HG03354 (cell line): ENCODE results near the gene HIBCH.
A peak's percentile ranks its signal among the peaks of the same experiment; 100 is the strongest.
"Not testable (repeated sequence)": the region's sequence is repeated elsewhere in the genome, so short reads cannot be mapped to it uniquely, and the experiment has no call there.

Experiments
- ATAC-seq: cut with Tn5 transposase; IDR thresholded peaks from one replicate; pipeline ENCODE4 v1.9.1; 2021; ENCODE audit warnings: mild to moderate bottlenecking; ENCODE audit not compliant: unreplicated experiment, poor library complexity, severe bottlenecking

HIBCH gene

DNA sequence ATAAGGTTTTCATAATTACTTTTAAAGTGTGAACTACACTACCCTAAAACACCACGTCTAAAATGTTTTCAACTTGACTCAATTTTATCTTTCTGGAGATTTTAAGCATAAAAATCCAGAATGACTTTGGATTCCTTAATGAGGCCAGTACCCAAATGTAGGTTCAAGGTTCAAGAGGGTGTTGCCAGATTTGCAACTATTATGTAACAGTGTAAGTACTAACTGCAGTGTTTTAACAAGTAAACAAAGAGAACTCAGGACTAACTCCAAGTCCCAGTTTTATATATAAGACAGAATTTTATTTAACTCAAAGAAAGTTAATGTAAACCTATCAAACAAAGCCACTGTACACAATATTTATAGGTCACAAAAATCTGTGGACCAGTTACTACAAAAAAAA lies 5.7 kb downstream of the HIBCH start:
- ATAC-seq = no peak

DNA sequence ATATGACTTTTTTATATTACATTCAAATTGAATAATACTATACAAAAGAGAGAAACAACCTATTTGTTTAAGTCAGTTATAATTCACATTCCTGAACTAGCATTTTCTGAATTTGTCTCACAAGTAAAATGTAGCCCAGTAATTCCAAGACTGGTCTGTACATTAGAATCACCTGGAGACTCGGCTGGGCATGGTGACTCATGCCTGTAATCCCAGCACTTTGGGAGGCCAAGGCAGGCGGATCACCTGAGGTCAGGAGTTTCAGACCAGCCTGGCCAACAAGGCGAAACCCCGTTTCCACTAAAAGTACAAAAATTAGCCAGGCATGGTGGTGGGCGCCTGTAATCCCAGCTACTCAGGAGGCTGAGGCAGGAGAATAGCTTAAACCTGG lies 7.0 kb downstream of the HIBCH start:
- not testable (repeated sequence) for ATAC-seq

DNA sequence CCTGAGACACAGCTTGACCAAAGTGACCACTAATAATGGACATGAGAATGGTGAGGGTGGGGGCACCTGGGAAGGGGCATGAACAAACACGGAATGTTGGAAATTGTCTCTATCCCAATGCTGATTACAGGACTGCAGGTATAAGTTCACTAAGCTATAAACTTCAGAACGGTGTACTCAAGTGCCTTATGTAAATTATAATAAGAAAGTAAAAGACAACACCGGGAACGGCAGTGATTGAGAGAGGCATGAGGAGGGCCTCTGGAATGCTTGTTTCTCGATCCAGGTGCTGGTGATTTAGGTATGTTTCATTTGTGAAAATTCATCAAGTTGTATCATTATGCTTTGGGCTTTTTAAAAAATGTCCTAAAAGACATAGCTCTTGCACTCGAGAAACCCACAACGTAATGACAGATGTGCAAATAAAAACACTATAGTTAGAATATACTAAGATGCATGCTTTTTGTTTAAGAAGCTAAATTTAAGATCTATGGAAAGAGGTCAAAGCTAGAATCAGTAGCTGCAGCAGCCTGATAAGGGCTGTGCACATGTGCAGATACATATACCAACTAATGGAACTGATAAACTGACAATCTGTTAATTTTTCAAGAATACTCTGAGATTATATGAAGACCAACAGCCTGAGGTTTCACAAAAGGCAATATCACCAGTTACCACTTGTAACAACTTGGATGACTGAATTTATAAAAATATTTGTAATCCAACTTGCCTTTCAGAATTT lies 7.6 kb downstream of the HIBCH start:
- ATAC-seq = no peak

DNA sequence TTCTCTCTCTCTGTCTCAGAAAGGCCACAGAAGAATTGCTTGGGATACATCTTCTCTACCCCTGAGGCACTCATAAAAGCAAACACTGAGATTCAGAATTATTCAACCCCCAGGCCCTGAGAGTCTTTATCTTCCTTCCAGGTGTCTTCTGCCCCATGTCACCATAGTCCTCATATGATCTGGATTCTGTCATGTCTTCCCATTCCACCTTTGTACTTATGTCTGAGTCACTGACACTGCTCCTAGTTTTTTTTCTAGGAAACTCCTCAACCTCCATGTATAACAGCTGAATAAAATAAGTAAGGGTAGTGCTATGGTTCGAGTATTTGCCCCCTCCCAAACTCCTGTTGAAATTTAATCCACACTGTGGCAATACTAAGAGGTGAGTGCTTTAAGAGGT lies 11.6 kb downstream of the HIBCH start:
- ATAC-seq = no peak

DNA sequence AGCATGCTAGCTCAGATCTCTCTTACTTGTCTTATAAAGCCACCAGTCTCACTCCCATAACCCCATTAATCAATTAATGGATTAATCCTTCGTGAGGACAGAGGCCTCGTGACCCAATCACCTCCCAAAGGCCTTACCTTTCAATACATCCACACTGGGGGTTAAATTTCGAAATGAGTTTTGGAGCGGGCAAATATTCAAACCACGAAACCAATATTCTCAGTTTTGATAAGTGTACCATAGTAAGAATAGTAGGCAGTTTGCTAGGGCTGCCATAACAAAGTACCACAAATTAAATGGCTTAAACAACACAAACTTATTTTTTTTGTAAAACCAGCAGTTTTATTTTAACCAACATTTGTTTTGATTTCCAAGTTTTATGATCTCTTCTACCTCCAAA lies 15.2 kb downstream of the HIBCH start:
- no peak for ATAC-seq

DNA sequence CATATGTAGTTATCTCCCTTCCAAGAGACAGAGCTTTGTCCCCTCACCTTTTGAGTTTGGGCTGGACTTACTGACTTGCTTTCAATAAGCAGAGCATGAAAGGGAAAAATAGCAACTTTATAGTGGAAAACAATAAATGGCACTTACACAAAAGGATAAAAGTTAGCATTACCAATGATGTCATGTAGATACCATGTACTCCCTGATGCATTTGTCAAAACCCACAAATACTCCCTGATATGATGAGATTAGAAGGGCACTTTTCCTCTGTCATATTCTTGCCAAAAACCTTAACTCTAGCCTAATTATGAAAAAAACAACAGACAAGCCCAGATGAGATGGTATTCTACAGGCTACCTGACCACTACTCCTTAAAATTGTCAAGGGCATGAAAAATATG lies 16.0 kb downstream of the HIBCH start:
- no peak for ATAC-seq

DNA sequence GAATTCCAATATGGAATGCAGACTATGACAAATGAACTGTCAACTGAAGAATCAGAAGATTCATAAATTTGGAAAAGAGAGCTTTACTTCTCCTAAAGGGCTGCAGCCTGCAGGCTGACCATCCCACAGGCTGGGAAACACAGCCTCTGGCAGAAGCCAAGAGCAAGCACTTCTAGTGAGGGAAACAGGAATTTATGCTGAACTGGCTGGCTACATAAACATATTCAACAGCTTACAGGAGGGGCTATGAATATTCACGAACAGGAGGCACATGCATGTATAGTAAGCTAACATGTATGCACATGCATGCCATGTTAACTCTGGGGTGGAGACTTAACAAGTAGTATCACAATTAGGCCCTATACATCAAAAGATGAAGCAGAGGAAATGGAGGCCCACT lies 17.6 kb downstream of the HIBCH start:
- no peak for ATAC-seq

DNA sequence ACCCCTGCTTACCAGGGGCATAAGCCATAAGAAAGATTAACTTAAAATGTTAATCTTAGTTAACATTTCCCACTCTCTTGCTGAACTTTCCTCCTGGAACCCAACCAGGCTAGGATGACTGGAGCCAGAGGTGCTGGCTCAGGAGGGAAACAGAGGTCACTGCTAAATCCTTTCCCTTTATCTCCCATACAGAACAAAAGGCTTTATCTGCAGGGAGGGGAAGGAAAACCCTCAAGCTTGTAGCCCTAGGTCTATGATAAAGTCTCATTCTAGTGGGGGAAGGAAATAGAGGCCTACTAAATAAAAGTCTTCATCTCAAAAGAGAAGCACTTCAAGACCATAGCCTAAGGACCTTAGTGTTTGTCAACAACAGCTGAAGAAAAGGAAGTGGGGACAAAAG lies 18.6 kb downstream of the HIBCH start:
- ATAC-seq = no peak

DNA sequence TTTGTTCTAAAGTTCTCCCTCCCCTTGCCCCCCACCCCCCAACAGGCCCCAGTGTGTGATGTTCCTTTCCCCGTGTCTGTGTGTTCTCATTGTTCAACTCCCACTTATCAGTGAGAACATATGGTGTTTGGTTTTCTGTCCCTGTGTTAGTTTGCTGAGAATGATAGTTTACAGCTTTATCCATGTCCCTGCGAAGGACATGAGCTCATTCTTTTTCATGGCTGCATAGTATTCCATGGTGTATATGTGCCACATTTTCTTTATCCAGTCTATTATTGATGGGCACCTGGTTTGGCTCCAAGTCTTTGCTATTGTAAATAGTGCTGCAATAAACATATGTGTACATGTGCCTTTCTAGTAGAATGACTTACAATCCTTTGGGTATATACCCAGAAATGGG lies 21.7 kb downstream of the HIBCH start:
- ATAC-seq = not testable (repeated sequence)

DNA sequence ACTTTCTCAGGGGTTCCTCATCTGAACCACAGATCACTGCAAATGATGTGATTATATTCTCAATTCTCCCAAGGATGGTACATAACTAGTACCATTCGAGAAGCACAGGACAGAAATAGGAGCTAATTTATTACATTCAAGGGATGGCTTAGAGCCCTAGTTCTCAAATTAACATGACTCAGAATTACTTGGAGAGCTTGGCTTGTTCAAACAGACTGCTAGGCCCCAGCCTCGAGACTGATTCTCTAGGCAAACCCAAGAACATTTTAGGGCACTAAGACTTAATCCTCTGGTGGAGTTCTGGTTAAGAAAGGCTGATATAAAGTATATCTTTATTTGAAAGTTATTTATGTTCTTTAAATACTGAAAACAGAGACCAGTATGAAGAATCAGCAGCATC lies 35.8 kb downstream of the HIBCH start:
- no peak for ATAC-seq

DNA sequence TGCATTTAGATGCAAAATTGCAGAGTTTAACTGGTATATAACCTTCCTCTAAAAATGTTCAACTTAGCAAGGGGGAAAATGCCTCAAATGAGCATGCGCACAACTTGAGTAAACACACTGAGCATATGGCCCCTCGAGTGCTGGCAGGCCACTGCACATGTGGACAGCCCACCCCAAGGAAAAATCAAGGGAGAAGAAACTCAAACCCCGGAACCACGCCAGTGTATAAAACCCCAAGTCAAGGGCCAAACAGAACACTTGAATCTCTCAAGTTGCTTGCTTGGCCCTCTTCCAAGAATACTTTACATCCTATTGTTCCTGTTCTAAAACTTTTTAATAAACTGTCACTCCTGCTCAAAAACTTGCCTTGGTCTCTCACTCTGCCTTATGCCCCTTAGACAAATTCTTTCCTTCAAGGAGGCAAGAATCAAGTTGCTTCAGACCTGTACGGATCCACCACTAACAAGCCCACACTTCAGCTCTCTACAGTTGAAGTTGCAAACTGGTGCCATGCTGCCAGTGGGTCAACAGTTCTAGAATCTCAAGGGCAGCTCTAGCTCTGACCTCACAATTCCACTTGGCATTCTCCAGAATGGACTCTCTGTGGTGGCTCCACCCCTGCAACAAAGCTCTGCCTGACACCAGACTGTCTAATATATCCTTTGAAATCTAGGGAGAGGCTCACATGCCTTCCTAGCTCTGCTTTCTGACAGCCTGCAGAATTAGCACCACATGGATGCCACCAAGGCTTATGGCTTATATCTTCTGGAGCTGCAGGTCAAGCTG lies 38.9 kb downstream of the HIBCH start:
- ATAC-seq = no peak

DNA sequence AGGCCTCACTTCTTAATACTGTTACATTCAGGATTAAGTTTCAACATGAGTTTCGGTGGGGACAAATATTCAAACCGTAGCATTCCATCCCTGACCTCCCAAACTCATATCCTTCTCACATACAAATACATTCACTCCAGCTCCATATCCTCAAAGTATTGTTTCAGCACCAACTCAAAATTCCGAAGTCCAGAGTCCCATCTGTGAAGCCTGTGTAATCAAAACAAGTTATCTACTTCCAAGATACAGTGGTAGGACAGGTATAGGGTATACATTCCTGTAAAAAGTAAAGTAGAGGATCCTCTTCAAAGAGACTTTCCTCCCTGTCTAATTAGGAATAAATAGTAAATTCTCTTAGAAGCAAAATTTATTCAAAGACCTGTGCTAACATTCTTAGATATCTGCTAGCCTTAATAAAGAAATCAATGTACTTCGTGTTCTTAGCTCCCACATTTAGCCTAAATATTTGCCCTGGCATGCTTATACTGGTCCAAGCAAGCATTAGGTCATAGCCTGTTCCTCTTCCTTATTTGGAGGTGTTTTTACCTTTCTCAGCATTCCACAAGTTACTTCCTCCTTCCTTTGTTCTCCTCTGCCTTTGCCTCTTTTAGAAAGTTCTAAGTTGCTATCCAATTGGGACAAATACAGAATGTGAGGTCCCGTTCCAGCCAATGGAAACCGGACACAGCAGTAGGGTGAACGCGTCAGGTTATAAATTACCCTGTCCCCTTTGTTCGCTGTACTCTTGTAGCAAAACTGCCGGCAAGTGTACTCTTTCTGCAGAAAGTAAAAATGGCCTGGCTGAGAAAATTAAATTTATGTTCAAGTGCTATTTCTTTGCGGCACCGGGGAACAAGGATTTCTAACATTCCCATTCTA lies 40.1 kb downstream of the HIBCH start:
- not testable (repeated sequence) for ATAC-seq

DNA sequence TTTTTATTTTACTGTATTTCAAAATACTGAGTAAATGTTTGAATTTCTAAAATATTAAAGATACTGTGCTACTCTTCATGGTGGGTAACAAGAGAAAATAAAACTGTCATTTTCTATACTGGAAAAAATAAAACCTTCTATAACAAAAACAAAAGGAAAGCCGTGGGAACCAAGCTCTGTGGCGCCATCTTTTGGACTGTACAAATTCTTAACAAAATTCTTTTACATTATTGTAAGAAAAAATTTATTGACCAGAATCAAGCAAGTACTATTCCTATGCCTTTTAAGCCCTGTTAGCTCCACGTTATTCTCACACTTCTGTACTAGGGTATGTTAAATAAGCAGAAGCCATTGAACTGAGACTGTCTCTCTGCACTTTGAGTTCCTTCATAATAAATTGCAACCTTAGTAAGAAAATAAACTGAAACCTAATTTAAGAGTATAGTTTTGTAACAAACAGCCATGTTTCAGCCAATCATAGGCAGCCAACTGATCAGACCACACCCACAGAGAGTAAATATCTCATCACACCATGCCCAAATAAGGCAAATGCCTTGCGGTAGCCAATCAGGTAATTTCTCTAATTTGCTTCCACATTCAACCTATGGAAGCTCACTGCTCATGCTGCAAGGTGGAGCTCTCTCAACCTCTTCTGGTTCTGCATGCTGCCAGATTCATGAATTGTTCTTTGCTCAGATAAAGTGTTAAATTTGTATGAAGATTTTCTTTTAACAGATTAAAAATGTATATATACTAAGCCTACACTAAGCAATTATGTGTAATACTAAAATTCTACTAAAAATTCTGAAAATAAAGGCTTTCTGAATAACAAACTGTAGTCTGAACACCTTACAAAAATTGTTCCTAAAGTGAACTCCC lies 42.2 kb downstream of the HIBCH start:
- ATAC-seq = peak; percentile 59

DNA sequence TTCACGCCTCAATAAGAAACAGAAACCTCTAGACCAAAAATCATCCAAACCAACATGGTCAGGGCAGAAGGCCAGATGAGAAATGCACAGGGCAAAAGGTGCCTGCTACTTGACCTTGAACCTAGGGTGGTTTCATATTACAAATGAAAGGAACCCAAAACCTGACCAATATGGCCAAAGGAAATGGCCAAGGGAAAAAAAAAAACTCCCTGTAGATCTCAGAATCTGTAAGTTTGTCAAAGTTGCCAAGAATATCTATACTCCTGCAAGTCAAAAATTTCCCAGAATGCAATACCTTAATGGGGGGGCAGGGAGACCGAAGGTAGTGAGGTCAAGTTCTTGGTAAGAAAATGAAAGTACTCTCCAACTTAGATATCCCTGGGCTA lies 47.2 kb downstream of the HIBCH start:
- ATAC-seq = no peak

DNA sequence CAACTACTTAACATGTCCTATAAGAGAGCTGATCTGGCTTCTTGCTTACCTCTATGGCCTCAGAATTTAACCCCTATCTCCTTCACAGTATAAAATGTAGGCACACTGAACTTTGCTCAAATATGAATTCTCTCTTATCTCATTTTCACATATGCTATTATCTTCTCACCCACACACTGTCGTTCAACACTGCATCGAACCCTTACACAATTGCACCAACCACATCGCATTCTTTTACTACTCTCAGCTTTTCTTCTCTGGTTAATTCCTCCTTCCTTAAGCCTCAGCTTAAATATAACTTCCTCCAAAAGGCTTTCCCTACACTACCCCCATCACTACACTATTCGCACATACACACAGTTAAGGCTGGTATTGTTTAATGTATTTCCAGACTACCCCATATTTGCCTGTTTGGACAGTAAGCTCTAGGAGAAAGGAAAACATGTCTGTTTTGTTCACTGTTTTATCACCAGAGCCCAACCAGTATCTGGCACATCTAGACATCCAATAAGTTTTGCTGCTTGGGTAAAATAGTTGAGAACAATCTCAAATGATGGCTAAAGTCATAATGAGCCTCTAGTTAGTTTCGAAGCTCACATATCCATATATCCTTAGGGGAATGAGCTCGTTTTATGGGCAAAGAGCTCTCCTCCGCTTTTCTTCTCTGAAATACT lies 47.7 kb downstream of the HIBCH start:
- no peak for ATAC-seq

DNA sequence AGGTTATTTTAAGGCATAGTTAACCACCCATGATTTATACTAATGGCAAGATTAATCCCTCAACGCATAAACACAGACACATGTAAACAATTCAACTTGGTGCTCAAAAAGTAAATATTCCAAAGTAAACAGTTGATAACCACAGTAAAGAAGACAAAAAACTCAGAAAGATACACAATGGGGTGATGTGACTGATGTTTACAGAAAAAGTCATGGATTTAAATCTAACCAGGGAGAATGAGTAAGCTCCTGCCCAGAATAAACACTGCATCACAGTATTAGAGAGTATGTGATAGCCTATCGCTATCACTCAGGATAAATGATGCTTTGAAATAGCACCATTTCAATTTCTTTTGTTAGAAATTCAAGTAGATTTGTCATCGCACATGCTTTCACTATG lies 49.3 kb downstream of the HIBCH start:
- no peak for ATAC-seq

DNA sequence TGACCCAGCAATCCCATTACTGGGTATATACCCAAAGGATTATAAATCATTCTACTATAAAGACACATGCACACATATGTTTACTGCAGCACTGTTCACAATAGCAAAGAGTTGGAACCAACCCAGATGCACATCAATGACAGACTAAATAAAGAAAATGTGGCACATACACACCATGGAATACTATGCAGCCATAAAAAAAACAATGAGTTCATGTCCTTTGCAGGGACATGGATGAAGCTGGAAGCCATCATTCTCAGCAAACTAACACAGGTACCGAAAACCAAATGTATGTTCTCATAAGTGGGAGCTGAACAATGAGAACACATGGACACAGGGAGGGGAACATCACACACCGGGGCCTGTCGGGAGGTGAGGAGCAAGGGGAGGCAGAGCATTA lies 49.9 kb downstream of the HIBCH start:
- ATAC-seq = not testable (repeated sequence)

DNA sequence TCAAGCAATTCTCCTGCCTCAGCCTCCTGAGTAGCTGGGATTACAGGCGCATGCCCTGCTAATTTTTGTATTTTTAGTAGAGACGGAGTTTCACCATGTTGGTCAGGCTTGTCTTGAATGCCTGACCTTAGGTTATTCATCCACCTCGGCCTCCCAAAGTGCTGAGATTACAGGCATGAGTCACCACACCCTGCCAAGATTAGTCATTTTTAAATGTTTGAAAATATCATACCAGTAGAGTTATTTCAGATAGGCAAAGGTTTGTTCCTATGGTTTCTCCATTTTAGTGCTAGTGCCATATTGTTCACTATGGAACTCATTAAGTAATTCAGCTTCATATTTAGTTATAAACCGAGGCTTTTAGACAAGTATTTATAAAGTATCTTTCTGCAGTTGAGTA lies 52.3 kb downstream of the HIBCH start:
- no peak for ATAC-seq

DNA sequence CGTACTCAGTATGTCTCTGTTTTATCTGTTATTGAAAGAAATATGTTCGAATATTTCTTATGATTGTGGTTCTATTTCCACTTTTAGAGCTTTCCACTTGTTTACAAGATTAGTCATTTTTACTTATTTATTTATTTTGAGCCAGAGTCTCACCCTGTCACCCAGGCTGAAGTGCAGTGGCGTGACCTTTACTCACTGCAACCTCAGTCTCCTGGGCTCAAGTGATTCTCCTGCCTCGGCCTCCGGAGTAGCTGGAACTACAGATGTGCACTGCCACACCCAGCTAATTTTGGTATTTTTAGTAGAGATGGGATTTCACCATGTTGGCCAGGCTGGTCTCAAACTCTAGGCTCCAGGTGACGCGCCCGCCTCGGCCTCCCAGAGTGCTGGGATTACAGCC lies 53.3 kb downstream of the HIBCH start:
- ATAC-seq = no peak
